ENCODE results near the gene PNPLA1. TPM values are rescaled to one million over a fixed set of nuclear protein-coding genes. Genes with fewer than 3 reads are reported as not detected.
"Not testable (repeated sequence)": the region's sequence is repeated elsewhere in the genome, so short reads cannot be mapped to it uniquely, and the experiment has no call there.

Gene PNPLA1
- total RNA-seq, 1 experiment from 2014 or later = 0.29 TPM

DNA sequence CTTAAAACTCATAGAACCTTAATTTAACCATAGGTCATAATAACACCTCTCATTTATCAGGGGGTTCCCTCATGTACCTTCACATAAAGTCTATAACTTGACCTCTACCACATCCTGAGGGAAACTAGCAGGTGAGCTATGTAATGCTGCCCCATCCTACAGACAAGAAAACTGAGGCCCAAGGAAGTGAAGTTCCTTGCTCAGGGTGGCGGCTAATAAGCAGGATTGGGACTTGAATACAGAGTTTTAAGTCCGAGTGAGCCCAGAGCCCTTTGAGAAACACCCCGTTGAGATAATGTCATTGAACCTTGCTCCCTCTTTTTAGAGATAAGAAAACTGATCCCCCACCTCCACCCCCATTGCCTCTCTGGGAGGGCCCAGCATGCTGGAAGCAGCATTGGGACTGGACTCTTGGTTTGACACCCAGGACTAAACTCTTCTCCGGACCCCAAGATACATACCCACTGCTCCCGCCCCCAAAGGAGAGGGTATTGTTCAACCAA, 66.4 kb downstream of the PNPLA1 start:
- CTCF ChIA-PET = no interaction called here
- H3K27me3 ChIP-seq (ENCODE audit: low read length) = 0 out of 2 replicates have a peak, but pooled peaks cover 7% of the 10 kb centered on the region
- POLR2A ChIA-PET (ENCODE audit: unreplicated experiment) = no interaction called here
- ATAC-seq = no peak
- H3K4me1 ChIP-seq (ENCODE audit: insufficient read depth, low read length) = peaks cover 18% of the 10 kb centered on the region
- H3K27ac ChIP-seq (ENCODE audit: low read length) = no peak overlapping the region
- H2AFZ ChIP-seq (ENCODE audit: low read length) = no peak overlapping the region
- no peak overlapping the region for H3K9ac ChIP-seq (ENCODE audit: low read length)
- H3K9me3 ChIP-seq (ENCODE audit: low read length) = no peaks in the 10 kb centered on the region
- H3K79me2 ChIP-seq (ENCODE audit: low read length) = no peaks in the 10 kb centered on the region
- no peaks in the 10 kb centered on the region for H3F3A ChIP-seq (ENCODE audit: low read length, unreplicated experiment)
- H3K9me2 ChIP-seq (replicated peaks; ENCODE audit: low read length) = no peaks in the 10 kb centered on the region
- intact Hi-C loops (cut with micrococcal nuclease) = no loop called here
- H3K4me2 ChIP-seq (ENCODE audit: low read length) = no peak overlapping the region
- no peaks in the 10 kb centered on the region for H3K36me3 ChIP-seq (ENCODE audit: low read depth, low read length)
- H3K4me3 ChIP-seq (ENCODE audit: low read length) = no peak overlapping the region
- no peaks in the 10 kb centered on the region for H4K20me1 ChIP-seq (ENCODE audit: low read length)
- no peak for TF ChIP-seq EZH2phosphoT487 (IDR thresholded peaks at IDR 0.05; ENCODE audit: borderline replicate concordance, low read length)
- TF ChIP-seq, protein P1, sequence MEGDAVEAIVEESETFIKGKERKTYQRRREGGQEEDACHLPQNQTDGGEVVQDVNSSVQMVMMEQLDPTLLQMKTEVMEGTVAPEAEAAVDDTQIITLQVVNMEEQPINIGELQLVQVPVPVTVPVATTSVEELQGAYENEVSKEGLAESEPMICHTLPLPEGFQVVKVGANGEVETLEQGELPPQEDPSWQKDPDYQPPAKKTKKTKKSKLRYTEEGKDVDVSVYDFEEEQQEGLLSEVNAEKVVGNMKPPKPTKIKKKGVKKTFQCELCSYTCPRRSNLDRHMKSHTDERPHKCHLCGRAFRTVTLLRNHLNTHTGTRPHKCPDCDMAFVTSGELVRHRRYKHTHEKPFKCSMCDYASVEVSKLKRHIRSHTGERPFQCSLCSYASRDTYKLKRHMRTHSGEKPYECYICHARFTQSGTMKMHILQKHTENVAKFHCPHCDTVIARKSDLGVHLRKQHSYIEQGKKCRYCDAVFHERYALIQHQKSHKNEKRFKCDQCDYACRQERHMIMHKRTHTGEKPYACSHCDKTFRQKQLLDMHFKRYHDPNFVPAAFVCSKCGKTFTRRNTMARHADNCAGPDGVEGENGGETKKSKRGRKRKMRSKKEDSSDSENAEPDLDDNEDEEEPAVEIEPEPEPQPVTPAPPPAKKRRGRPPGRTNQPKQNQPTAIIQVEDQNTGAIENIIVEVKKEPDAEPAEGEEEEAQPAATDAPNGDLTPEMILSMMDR (conservative IDR thresholded peaks at IDR 0.05; ENCODE audit: low read depth, low read length) = no peak
- TF ChIP-seq EZH2 (IDR thresholded peaks at IDR 0.05; ENCODE audit: low read length, unreplicated experiment) = no peak
- DNase-seq = no peak
- BruUV-seq (replicated peaks) = no TSS peak

DNA sequence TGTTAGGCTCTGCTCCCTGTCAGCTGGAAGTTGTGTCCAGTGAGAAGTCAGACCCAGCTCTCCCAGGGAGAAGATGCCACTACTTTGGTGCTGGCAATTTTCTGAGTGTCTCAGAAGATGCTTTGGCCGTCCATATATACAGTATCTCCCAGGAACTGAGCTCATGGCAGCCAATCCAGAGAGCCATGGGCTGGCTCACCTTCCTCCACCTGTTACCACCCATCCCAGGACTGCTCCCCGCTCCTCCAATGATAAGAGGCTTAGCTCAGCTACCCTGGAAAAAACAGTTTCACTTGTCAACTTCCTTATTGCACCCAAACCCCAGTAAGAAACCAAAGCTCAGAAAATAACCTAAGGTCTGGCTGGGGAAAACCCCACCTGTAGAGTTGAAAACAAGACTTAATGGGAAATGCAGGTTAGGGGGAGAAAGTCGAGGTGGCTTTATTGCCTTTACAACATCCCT, 67.0 kb downstream of the PNPLA1 start, which contains the start of gene BNIP5:
TSS of gene BNIP5 (minus strand) at position 110 of the 463 bp plus-strand sequence. CDS start 6,198 bp downstream, outside the sequence.
- POLR2A ChIA-PET (ENCODE audit: unreplicated experiment) = no interaction called here
- BruUV-seq (replicated peaks) = no TSS peak

DNA sequence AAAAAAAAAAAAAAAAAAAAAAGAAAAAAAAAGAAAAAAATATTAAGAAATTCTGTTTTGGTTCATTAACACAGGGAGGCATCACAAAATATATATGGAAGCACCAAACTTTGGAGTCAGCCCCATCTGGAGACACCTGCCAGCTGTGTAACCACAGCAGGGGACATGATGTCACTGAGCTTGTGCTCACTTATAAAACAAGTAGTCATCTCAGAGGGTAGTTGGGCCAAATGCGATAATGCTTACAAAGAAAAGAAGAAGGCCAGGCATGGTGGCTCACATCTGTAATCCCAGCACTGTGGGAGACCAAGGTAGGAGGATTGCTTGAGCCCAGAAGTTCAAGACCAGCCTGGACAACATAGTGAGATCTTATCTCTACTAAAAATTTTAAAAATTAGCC, 68.0 kb downstream of the PNPLA1 start:
- ChIA-PET POLR2A (ENCODE audit: unreplicated experiment) (no interaction called here), CTCF (interaction anchor here (0.7 to 0.9 kb wide), 2 partner anchors 36 to 383 kb away, joined by 3 to 16 read pairs; no protein-coding TSS in a partner anchor)
- no peaks in the 10 kb centered on the region for H4K20me1 ChIP-seq (ENCODE audit: low read length)
- no peak overlapping the region for H2AFZ ChIP-seq (ENCODE audit: low read length)
- H3F3A ChIP-seq (ENCODE audit: low read length, unreplicated experiment) = no peaks in the 10 kb centered on the region
- intact Hi-C loops (cut with micrococcal nuclease) = no loop called here
- H3K36me3 ChIP-seq (ENCODE audit: low read depth, low read length) = no peaks in the 10 kb centered on the region
- H3K79me2 ChIP-seq (ENCODE audit: low read length) = no peaks in the 10 kb centered on the region
- no peak overlapping the region for H3K4me3 ChIP-seq (ENCODE audit: low read length)
- H3K27ac ChIP-seq (ENCODE audit: low read length) = no peak overlapping the region
- H3K27me3 ChIP-seq (ENCODE audit: low read length) = 0 out of 2 replicates have a peak, but pooled peaks cover 7% of the 10 kb centered on the region
- DNase-seq = no peak
- H3K9ac ChIP-seq (ENCODE audit: low read length) = no peak overlapping the region
- no peak for ATAC-seq
- no peak overlapping the region for H3K4me2 ChIP-seq (ENCODE audit: low read length)
- H3K9me3 ChIP-seq (ENCODE audit: low read length) = no peaks in the 10 kb centered on the region
- peaks cover 18% of the 10 kb centered on the region for H3K4me1 ChIP-seq (ENCODE audit: insufficient read depth, low read length)
- no TSS peak for BruUV-seq (replicated peaks)
- TF ChIP-seq EZH2phosphoT487 (IDR thresholded peaks at IDR 0.05; ENCODE audit: borderline replicate concordance, low read length) = no peak
- TF ChIP-seq, protein P1 (conservative IDR thresholded peaks at IDR 0.05; ENCODE audit: low read depth, low read length) = no peak
- no peak for TF ChIP-seq EZH2 (IDR thresholded peaks at IDR 0.05; ENCODE audit: low read length, unreplicated experiment)
- no peaks in the 10 kb centered on the region for H3K9me2 ChIP-seq (replicated peaks; ENCODE audit: low read length)

More for the DNA sequence above, 67.0 kb downstream of the PNPLA1 start, which contains the start of gene BNIP5:
- DNase-seq = no peak
- H3K4me1 ChIP-seq (ENCODE audit: insufficient read depth, low read length) = peaks cover 18% of the 10 kb centered on the region
- TF ChIP-seq, protein P1 (conservative IDR thresholded peaks at IDR 0.05; ENCODE audit: low read depth, low read length) = no peak
- no peak for TF ChIP-seq EZH2phosphoT487 (IDR thresholded peaks at IDR 0.05; ENCODE audit: borderline replicate concordance, low read length)
- no peak for TF ChIP-seq EZH2 (IDR thresholded peaks at IDR 0.05; ENCODE audit: low read length, unreplicated experiment)
- no peak within 1 kb of the TSS for H3K4me2 ChIP-seq (ENCODE audit: low read length)
- no peaks in the 10 kb centered on the region for H4K20me1 ChIP-seq (ENCODE audit: low read length)
- H3K27ac ChIP-seq (ENCODE audit: low read length) = no peak within 1 kb of the TSS
- H3K27me3 ChIP-seq (ENCODE audit: low read length) = 0 out of 2 replicates have a peak, but pooled peaks cover 7% of the 10 kb centered on the region
- intact Hi-C loops (cut with micrococcal nuclease) = no loop called here
- H3K4me3 ChIP-seq (ENCODE audit: low read length) = no peak within 1 kb of the TSS
- H3K9me3 ChIP-seq (ENCODE audit: low read length) = no peaks in the 10 kb centered on the region
- no peak within 1 kb of the TSS for H2AFZ ChIP-seq (ENCODE audit: low read length)
- no peaks in the 10 kb centered on the region for H3K9me2 ChIP-seq (replicated peaks; ENCODE audit: low read length)
- no peaks in the 10 kb centered on the region for H3F3A ChIP-seq (ENCODE audit: low read length, unreplicated experiment)
- H3K9ac ChIP-seq (ENCODE audit: low read length) = no peak within 1 kb of the TSS
- H3K36me3 ChIP-seq (ENCODE audit: low read depth, low read length) = no peaks in the 10 kb centered on the region
- no peak for ATAC-seq
- CTCF ChIA-PET = no interaction called here
- no peaks in the 10 kb centered on the region for H3K79me2 ChIP-seq (ENCODE audit: low read length)

DNA sequence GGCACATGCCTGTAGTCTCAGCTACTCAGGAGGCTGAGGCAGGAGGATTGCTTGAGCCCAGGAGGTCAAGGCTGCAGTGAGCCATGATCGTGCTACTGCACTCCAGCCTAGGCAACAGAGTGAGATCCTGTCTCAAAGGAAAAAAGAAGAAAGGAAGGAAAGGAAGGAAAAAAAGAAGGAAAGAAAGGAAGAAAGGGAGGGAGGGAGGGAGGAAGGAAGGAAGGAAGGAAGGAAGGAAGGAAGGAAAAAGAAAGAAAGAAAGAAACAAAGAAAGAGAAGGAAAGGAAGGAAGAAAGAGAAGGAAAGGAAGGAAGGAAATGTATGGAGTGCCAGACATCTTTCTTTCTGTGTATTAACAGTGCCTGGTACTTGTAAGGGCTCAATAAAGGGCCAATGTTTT, 68.4 kb downstream of the PNPLA1 start:
- POLR2A ChIA-PET (ENCODE audit: unreplicated experiment); DNase-seq; H3K9me3 ChIP-seq (ENCODE audit: low read length); H3K36me3 ChIP-seq (ENCODE audit: low read depth, low read length); intact Hi-C loops (cut with micrococcal nuclease); ATAC-seq; H3K27me3 ChIP-seq (ENCODE audit: low read length); H3K4me3 ChIP-seq (ENCODE audit: low read length); H3K4me2 ChIP-seq (ENCODE audit: low read length); H2AFZ ChIP-seq (ENCODE audit: low read length); H3K9me2 ChIP-seq (replicated peaks; ENCODE audit: low read length); H3K27ac ChIP-seq (ENCODE audit: low read length); BruUV-seq (replicated peaks); H3K9ac ChIP-seq (ENCODE audit: low read length); H4K20me1 ChIP-seq (ENCODE audit: low read length); H3K79me2 ChIP-seq (ENCODE audit: low read length); H3F3A ChIP-seq (ENCODE audit: low read length, unreplicated experiment): not testable (repeated sequence)
- H3K4me1 ChIP-seq (ENCODE audit: insufficient read depth, low read length) = peaks cover 18% of the 10 kb centered on the region
- CTCF ChIA-PET = interaction anchor here (0.7 to 0.9 kb wide), 2 partner anchors 36 to 384 kb away, joined by 3 to 16 read pairs; no protein-coding TSS in a partner anchor
